OCI-LY1 (cell line): Measurements from ENCODE around the gene SNRK.

Experiments
- EZH2 ChIP-seq: fragments of 200-600 bp; sonication (generic), shearing (Covaris generic); IDR thresholded peaks from 2 replicates; pipeline ENCODE4 v1.8.0; 2017; ENCODE audit warnings: borderline replicate concordance, mixed run types, mild to moderate bottlenecking, antibody characterized with exemption, low read length, moderate library complexity, mixed read lengths
- TF ChIP-seq, protein P1 (sequence below): fragments of 200-600 bp; sonication (generic), shearing (Covaris generic); IDR thresholded peaks from 2 replicates; pipeline ENCODE4 v1.5.1; 2017; ENCODE audit warnings: mild to moderate bottlenecking, antibody characterized with exemption, low read length, moderate library complexity, mixed read lengths

DNA sequence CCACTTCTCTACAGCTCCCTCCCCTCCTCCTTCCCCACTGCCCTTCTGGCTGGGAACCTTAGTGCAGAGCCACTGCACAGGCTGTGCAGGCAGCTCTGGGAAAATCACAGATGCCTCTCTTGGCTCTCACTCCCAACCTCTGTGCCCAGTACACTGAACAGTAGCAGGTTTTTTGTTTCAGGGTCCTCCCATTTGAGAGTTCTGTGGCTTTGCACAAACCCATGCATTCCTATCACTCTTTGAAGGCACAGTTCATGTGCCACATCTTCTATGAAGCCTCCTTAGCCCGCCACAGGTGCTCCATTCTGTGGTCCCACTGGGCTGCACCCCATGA is 103.9 kb downstream of the SNRK start:
- TF ChIP-seq, protein P1, sequence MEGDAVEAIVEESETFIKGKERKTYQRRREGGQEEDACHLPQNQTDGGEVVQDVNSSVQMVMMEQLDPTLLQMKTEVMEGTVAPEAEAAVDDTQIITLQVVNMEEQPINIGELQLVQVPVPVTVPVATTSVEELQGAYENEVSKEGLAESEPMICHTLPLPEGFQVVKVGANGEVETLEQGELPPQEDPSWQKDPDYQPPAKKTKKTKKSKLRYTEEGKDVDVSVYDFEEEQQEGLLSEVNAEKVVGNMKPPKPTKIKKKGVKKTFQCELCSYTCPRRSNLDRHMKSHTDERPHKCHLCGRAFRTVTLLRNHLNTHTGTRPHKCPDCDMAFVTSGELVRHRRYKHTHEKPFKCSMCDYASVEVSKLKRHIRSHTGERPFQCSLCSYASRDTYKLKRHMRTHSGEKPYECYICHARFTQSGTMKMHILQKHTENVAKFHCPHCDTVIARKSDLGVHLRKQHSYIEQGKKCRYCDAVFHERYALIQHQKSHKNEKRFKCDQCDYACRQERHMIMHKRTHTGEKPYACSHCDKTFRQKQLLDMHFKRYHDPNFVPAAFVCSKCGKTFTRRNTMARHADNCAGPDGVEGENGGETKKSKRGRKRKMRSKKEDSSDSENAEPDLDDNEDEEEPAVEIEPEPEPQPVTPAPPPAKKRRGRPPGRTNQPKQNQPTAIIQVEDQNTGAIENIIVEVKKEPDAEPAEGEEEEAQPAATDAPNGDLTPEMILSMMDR = no peak
- no peak for TF ChIP-seq EZH2
